CD4-positive, alpha-beta T cell treated with Interleukin-15 for 4 hours (primary cell): ENCODE results near the gene KCNK15.
A peak's percentile ranks its signal among the peaks of the same experiment; 100 is the strongest.

ENCODE experiments used
- DNase-seq: peaks from one replicate; pipeline ENCODE4 v3.0.0-alpha.2; 2020; ENCODE audit warnings: low spot score

The KCNK15 gene

GRCh38 chr20:44736170-44737021 is 9.3 kb upstream of the KCNK15 start:
- peak; percentile 39 for DNase-seq

GRCh38 chr20:44737116-44737515 is 8.5 kb upstream of the KCNK15 start:
- no peak for DNase-seq

DNA sequence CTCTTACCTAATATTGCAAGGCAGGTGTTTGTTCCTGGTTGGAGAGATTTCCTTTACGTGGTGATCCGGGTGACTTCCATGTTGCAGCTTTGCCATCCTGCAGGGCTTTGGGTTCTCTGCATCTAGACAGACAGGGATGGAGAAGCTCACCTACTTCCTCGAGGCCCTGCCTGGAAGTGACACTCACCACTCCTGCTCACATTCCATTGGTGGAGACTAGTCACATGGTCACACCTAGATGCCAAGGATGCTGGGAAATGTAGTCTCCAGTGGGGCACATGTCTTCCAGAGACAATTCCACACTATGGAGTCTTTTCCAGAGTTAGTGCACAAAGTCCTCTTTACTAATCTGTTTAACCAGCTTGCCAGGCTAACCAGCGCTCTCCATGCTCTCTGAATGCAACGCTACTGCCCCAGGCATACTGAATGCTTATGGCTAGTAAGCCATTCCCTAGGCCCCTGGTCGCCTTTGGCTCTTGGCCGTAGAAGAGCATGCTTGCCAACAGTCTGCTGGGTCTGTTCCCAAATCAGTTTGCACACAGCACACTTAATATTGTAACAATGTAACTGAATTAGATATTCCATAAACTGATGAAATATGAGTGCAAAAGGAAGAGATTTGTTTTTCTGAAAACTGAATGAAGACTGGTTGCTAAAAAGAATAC is 6.7 kb upstream of the KCNK15 start:
- DNase-seq, result peak; percentile 39

DNA sequence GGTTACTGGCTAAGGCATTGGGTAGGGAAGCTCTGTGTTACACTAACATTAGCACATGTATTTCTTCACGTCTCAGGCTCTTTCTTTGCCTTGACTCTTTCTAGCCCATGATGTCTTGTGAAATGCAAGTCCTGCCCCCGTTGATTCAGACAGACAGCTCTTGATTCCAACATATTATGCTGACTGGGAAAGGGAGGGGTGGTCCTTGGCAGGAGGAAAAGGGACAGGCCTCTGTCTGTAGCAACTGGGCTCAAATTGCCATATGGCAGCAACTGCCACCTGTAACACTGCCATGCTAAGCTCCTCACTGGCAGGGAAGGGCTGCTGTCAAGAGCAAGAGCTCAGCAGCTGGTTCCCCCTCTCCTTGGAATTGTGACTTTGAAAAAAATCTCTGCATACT is 5.7 kb upstream of the KCNK15 start:
- no peak for DNase-seq

DNA sequence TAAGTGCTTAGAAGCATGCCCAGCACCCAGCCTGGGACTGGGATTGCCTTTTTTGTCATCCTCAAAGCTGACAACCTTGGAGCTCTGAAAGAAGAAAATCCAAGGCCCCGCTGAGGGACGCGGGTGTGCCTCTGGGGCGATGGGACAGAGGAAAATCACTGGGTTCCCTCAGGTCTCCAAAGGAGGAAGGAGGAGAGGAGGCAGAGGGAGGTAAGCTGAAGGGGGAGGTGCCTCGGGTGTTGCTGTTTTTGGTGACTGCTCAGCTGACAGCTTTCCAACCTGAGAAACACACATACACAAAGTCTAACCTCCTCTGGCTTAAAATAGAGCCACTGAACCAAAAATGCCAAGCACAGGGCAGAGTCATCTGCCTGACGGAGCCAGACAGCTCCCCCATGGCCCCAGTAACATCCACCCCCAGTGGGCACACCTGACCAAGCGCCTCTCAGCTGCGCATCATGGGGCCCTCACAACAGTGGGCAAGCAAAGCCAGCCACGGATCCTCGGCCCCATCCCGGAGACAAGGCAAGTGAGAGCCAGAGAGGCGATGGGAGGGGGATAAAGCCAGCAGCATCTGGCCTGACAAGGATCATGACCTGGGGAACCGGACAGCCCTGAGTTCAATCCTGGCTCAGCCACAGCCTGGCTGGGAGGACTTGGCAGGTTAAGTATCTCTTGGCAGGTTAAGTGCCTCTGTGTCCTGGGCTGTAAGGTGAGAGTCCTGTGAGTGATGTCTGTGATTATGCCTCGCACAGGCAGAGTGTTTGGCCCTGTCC is 3.2 kb upstream of the KCNK15 start:
- DNase-seq, result no peak

DNA sequence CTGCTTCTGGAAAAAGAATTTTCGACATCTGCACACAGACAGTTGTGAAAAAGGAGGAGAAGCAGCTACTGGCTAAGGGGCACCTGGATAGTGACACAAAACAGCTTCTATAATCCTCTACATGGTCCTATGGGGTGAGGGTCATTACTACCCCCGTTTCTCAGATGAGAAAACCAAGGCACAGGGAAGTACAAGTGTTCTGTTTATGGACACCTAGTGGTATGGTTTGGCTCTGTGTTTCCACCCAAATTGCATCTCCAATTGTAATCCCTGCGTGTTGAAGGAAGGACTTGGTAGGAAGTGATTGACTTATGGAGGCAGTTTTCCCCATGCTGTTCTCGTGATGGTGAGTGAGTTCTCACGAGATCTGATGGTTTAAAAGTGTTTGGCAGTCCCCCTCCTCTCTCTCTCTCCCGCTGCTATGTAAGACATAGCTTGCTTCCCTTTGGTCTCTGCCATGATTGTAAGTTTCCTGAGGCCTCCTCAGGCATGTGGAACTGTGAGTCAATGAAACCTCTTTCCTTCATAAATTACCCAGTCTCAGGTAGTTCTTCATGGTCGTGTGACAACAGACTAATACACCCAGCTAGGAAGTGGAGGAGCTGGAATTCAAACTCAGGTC is 2.5 kb upstream of the KCNK15 start:
- no peak for DNase-seq

- no peak for DNase-seq
Observed at GRCh38 chr20:44743916-44744655, 1.6 kb upstream of the KCNK15 start.

DNA sequence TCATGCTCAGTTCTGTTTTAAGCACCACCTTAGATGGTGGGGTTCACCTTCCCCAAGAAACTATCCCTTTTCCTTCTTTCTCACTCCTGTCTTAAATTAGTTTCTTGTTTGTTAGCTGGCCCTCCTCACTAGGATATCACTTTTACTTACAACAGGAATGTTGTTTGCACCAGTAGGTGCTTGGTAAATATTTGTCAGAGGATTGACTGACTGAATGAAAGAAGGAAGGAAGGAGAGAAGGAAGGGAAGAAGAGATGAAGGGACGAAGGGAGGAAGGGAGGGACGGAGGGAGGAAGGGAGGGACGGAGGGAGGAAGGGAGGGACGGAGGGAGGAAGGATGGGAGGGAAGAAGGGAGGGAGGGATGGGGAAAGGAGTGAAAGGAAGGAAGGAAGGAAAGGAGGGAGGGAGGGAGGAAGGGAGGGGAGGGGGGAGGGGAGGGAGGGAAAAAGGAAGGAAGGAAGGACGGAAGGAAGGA is 505 bp upstream of the KCNK15 start:
- DNase-seq, result no peak

GRCh38 chr20:44746367-44747165 is 901 bp downstream of the KCNK15 start:
- DNase-seq, result no peak

DNA sequence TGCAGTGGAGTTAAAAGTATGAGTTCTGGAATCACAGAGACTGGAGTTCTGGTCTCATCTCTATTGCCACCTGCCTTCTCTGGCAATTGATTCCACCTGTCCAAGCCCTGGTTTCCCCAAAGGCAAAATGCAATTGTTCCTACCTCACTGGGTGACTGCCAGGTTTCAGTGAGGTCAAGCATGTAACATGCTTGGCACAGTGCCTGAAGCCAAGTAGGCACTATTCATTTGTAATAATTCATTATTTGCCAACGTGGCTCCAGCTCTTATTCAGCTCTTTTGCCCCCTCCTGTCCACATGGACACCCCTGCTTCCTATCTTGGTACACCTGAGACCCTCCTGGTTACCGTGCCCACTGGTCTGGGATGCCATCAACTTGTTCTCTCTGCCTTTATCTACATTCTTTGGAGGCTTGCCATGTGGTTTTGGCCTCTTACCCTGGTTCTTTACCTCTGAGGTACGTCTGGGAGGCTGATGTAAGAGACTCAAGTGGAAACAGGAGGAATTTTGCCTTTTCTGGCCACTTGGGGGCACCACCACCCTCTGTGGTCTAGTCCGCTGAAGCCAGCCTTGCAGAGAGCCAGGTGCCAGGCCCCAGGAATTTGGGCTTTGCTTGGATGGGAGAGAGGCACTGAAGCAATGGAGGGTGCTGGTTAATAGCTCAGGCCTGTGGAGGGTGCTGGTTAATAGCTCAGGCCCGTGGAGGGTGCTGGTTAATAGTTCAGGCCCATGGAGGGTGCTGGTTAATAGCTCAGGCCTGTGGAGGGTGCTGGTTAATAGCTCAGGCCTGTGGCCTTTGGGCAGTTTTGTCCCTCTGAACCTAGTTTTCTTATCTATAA is 1.7 kb downstream of the KCNK15 start:
- DNase-seq, result peak; percentile 32

- DNase-seq, result no peak
Observed at GRCh38 chr20:44748005-44748370, 2.3 kb downstream of the KCNK15 start.

- DNase-seq, result no peak
Observed at GRCh38 chr20:44750081-44750805, 4.6 kb downstream of the KCNK15 start.

GRCh38 chr20:44752099-44752931 is 6.7 kb downstream of the KCNK15 start:
- DNase-seq, result no peak

DNA sequence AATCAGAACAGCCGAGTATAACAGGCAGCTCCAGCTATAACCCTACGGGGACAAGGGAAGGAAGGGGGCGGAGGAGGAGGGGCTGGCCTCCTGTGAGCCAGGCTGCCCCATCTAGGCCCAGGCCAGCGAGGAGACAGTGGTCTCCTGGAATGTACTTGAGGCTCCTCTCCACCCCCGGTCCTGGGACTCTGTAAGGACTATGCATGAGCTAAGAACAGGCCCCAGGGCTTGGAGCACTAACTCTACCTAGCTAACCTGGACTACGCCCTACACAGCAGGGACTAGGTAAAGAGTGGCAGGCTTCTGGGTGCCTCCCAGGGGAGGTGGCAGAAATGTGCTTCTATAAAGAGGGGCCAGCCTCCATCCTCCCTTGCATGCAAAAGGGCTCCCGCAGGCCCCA is 8.9 kb downstream of the KCNK15 start:
- no peak for DNase-seq

DNA sequence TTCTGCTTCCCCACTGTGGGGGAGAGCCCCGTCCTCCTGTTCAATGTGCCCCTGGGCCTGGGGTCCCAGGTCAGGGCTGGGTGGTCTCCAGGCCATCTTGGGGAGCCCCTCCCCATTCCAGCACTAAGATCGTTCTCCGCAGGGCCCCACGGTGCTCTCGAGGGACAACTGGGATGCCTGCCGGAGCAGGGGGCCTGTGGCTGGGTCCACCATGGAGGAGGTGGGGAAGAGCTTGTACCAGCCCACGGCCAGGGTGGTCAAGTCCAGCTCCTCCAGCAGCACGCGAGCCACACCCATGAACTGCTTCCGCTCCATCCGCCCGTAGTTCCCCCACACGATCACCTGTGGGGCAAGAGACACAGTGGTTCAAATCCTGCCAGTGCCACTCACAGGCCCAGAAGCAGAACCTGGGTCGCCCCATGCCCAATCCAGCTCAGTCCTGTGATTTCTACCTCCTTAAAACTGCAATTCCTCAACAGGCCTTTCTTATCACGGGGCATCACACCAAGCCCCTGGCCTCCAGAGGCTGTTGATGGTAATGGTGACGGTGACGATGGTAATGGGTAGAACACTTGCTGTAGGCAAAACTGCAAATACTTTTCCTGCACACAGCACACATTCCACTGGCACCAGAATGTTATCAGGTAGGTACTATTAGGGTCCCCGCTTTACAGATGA is 10.5 kb downstream of the KCNK15 start:
- no peak for DNase-seq

DNA sequence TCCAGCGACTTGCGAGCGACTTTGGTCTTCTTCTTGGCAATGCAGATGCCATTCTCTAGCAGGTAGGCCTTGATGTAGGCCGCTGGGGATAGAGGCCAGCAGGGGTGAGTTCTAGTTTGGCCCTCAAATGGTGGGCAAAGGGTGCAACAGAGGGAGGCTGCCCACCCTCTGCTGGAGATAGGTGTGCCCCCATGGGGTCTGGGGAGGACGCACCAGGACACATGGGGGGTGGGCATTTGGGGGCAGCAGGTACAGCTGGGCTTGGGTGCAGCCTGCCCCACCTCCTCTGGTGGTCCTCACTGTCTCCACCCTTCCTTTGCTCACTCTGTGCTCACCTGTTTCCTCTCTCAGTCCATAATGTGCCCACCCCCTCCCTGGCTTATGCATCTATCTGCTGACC is 11.3 kb downstream of the KCNK15 start:
- no peak for DNase-seq

DNA sequence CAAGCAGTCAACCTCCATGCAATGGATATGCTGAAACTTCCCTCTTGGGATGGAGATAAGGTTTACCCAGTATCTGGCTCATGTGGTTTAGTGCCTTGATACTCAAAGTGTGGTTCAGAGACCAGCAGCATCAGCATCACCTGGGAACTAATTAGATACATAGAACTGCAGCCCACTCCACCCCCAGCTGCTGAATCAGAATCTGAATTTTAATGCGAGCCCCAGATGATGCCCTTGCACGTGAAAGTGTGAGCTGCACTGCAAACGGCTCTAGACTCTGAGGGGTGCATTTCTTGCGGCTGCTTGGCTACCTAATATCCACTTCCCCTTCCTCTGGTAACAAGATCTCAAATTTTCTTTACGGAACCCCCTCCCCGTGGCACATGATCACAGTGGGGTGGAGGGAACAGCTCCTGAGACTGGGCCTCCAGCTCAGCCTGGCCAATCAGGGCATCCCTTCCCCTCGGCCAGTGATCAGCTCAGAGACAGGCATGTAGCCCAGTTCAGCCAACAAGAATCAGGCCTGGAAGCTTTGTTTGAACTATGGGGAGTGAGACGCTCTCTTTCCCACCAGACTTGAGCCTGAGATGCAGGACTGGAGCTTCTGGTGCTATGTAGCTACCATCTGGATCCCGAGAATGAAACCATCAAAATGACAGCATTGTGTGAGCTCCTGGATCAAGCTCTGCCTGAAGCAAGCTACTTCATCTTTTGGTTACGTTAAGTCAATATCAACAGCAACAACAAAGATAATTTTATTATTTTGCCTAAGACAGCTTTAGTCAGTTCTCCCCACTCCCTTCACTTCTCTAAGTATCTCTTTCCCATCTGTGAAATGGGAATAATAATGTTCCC is 12.8 kb downstream of the KCNK15 start:
- no peak for DNase-seq
